Smooth muscle cell (in vitro differentiated cells): ENCODE results near the gene CELF1. TPM values are rescaled to one million over a fixed set of nuclear protein-coding genes. Genes with fewer than 3 reads are reported as not detected.

Experiments used
- DNase-seq: peaks from one replicate; lab custom pipeline; 2025; ENCODE audit not compliant: unreplicated experiment; lab: John Stamatoyannopoulos, UW
- H2AFZ ChIP-seq: fragments of 200-600 bp; sonication (generic); 2 replicates; pipeline ENCODE4 v1.6.0; 2016; ENCODE audit warnings: antibody characterized with exemption, low read depth, mild to moderate bottlenecking
- H3F3A ChIP-seq: fragments of 200-600 bp; sonication (generic); 2 replicates; pipeline ENCODE4 v1.6.0; 2017; ENCODE audit warnings: antibody characterized with exemption, low read depth
- H3K27ac ChIP-seq: fragments of 200-600 bp; sonication (generic); 2 replicates; pipeline ENCODE4 v1.5.1; 2016; ENCODE audit warnings: low read depth, mild to moderate bottlenecking
- H3K27me3 ChIP-seq: fragments of 200-600 bp; sonication (generic); 2 replicates; pipeline ENCODE4 v1.6.1; 2016; ENCODE audit warnings: low read depth, mild to moderate bottlenecking
- H3K36me3 ChIP-seq: fragments of 200-600 bp; sonication (generic); 2 replicates; pipeline ENCODE4 v1.5.1; 2016; ENCODE audit warnings: low read depth
- H3K4me1 ChIP-seq: fragments of 200-600 bp; sonication (generic); 2 replicates; pipeline ENCODE4 v1.5.1; 2016; ENCODE audit warnings: low read depth
- H3K4me2 ChIP-seq: fragments of 200-600 bp; sonication (generic); 2 replicates; pipeline ENCODE4 v1.6.0; 2016; ENCODE audit warnings: mild to moderate bottlenecking
- H3K4me3 ChIP-seq: fragments of 200-600 bp; sonication (generic); 2 replicates; pipeline ENCODE4 v1.5.1; 2016; ENCODE audit warnings: mild to moderate bottlenecking
- H3K79me2 ChIP-seq: fragments of 200-600 bp; sonication (generic); 2 replicates; pipeline ENCODE4 v1.6.0; 2016; ENCODE audit warnings: low read depth, mild to moderate bottlenecking
- H3K9ac ChIP-seq: fragments of 200-600 bp; sonication (generic); 2 replicates; pipeline ENCODE4 v1.6.0; 2016; ENCODE audit warnings: low read depth
- H3K9me3 ChIP-seq: fragments of 200-600 bp; sonication (generic); replicated peaks from 2 replicates; pipeline ENCODE4 v1.5.1; 2016; ENCODE audit warnings: low read depth
- H4K20me1 ChIP-seq: fragments of 200-600 bp; sonication (generic); 2 replicates; pipeline ENCODE4 v1.6.0; 2016; ENCODE audit warnings: low read depth
- CTCF ChIP-seq: fragments of 200-600 bp; sonication (generic); IDR thresholded peaks from 2 replicates; pipeline ENCODE4 v1.5.1; 2017; ENCODE audit warnings: borderline replicate concordance, mild to moderate bottlenecking, antibody characterized with exemption; ENCODE audit not compliant: insufficient read depth, poor library complexity, severe bottlenecking
- WGBS: methylation state at CpG from one replicate; pipeline ENCODE4 v1.1.7; 2016; ENCODE audit warnings: low lambda C conversion rate; 5-methylcytosine and 5-hydroxymethylcytosine counted together
- polyA plus RNA-seq: library from polyadenylated mRNA; unstranded; fragments of >200 nt; fragmentation: Nextera tagmentation; extraction: Ambion mirVana; gene quantifications from 2 replicates; pipeline ENCODE4 v1.2.1, GENCODE V29; 2016
- total RNA-seq: library from RNA; depleted of rRNA; stranded (reverse); fragments of >200 nt; gene quantifications from 2 replicates; pipeline ENCODE4 v1.2.3, GENCODE V29; 2014

CELF1 gene
- total and polyA plus RNA-seq, 2 experiments from 2014 or later = 42.5 to 64.8 TPM

- H3K4me1 ChIP-seq = peaks cover 51% of the 10 kb centered on the region
- no peak overlapping the region for H3K27ac ChIP-seq
- H4K20me1 ChIP-seq = peaks cover 72% of the 10 kb centered on the region
- WGBS = 97% methylated on average over 8 of the region's 8 CpGs
- no peak overlapping the region for H3K4me2 ChIP-seq
- DNase-seq = no peak
- H3K36me3 ChIP-seq = peaks cover 20% of the 10 kb centered on the region
- no peak for TF ChIP-seq CTCF
- peaks cover 23% of the 10 kb centered on the region for H3K79me2 ChIP-seq
- H3K27me3 ChIP-seq = no peaks in the 10 kb centered on the region
- no peak overlapping the region for H3K4me3 ChIP-seq
- no peak overlapping the region for H2AFZ ChIP-seq
- H3F3A ChIP-seq = peaks cover 6% of the 10 kb centered on the region
- no peak overlapping the region for H3K9ac ChIP-seq
- H3K9me3 ChIP-seq = no peaks in the 10 kb centered on the region
Observed at GRCh38 chr11:47468598-47469214, 84.2 kb downstream of the CELF1 start.

- no peak for TF ChIP-seq CTCF
- H3K4me3 ChIP-seq = no peak overlapping the region
- H2AFZ ChIP-seq = no peak overlapping the region
- no peak overlapping the region for H3K27ac ChIP-seq
- H3K79me2 ChIP-seq = peaks cover 23% of the 10 kb centered on the region
- DNase-seq = no peak
- peaks cover 17% of the 10 kb centered on the region for H3K36me3 ChIP-seq
- H3F3A ChIP-seq = peaks cover 6% of the 10 kb centered on the region
- WGBS = 96% methylated on average over 7 of the region's 7 CpGs
- H3K27me3 ChIP-seq = no peaks in the 10 kb centered on the region
- H3K9me3 ChIP-seq = no peaks in the 10 kb centered on the region
- no peak overlapping the region for H3K9ac ChIP-seq
- H3K4me1 ChIP-seq = peaks cover 51% of the 10 kb centered on the region
- no peak overlapping the region for H3K4me2 ChIP-seq
- H4K20me1 ChIP-seq = peaks cover 62% of the 10 kb centered on the region
Observed at GRCh38 chr11:47467357-47467756, 85.6 kb downstream of the CELF1 start.

GRCh38 chr11:47466701-47467250, 86.2 kb downstream of the CELF1 start:
- Histone ChIP-seq H3K4me3 (no peak overlapping the region), H3K36me3 (peaks cover 13% of the 10 kb centered on the region), H3K4me1 (peaks cover 51% of the 10 kb centered on the region), H3K9ac (no peak overlapping the region), H3K27me3 (no peaks in the 10 kb centered on the region), H3K9me3 (no peaks in the 10 kb centered on the region), H3K27ac (no peak overlapping the region), H4K20me1 (peaks cover 61% of the 10 kb centered on the region), H2AFZ (no peak overlapping the region), H3K4me2 (no peak overlapping the region), H3F3A (peaks cover 6% of the 10 kb centered on the region), H3K79me2 (peaks cover 23% of the 10 kb centered on the region)
- TF ChIP-seq CTCF = no peak
- no peak for DNase-seq
- WGBS = 95% methylated on average over 4 of the region's 4 CpGs

GRCh38 chr11:47466201-47466600, 86.7 kb downstream of the CELF1 start:
- Histone ChIP-seq H3K4me2 (no peak overlapping the region), H3K9ac (no peak overlapping the region)
- 81% methylated on average over 5 of the region's 5 CpGs for whole genome bisulfite sequencing

More at GRCh38 chr11:47466201-47466600, 86.7 kb downstream of the CELF1 start:
- Histone ChIP-seq H2AFZ (no peak overlapping the region), H3K79me2 (peaks cover 23% of the 10 kb centered on the region), H3K27me3 (no peaks in the 10 kb centered on the region), H3K9me3 (no peaks in the 10 kb centered on the region), H4K20me1 (peaks cover 62% of the 10 kb centered on the region), H3K4me3 (no peak overlapping the region), H3F3A (peaks cover 6% of the 10 kb centered on the region), H3K4me1 (peaks cover 51% of the 10 kb centered on the region), H3K27ac (no peak overlapping the region), H3K36me3 (peaks cover 8% of the 10 kb centered on the region)
- no peak for DNase-seq
- TF ChIP-seq CTCF = no peak
